ENCODE measurements around the gene PHGDH. TPM values are rescaled to one million over a fixed set of nuclear protein-coding genes. Genes with fewer than 3 reads are reported as not detected.

Gene PHGDH
- total RNA-seq, 1 donor from 2014 or later = 61.7 TPM

- no peak for DNase-seq (ENCODE audit: low spot score in 2 of 2)
- Histone ChIP-seq H3K27me3 (no peaks in the 10 kb centered on the region), H3K4me3 (no peak overlapping the region), H3K9me3 (no peaks in the 10 kb centered on the region), H3K27ac (peak overlapping the region; percentile 41 to 66), H3K36me3 (peaks cover 0 to 9% of the 10 kb centered on the region in 2 donors), H3K4me1 (peaks cover 4% of the 10 kb centered on the region in 2 donors)
- intact Hi-C loops (cut with DNase I) = no loop called here
- no peak for TF ChIP-seq CTCF (IDR thresholded peaks at IDR 0.05)
These were observed 30.9 kb downstream of the PHGDH start for GRCh38 chr1:119742677-119743076.

- no peaks in the 10 kb centered on the region for H3K27me3 ChIP-seq
- H3K9me3 ChIP-seq = no peaks in the 10 kb centered on the region
- H3K4me1 ChIP-seq = peaks cover 4% of the 10 kb centered on the region in 2 donors
- DNase-seq (ENCODE audit: low spot score in 2 of 2) = no peak
- peaks cover 0 to 8% of the 10 kb centered on the region in 2 donors for H3K36me3 ChIP-seq
- intact Hi-C loops (cut with DNase I) = no loop called here
- H3K4me3 ChIP-seq = no peak overlapping the region
- no peak for TF ChIP-seq CTCF (IDR thresholded peaks at IDR 0.05)
- peak overlapping the region in 1 of 2 donors; percentile 66 for H3K27ac ChIP-seq
These were observed 31.6 kb downstream of the PHGDH start for GRCh38 chr1:119743308-119743707.

DNA sequence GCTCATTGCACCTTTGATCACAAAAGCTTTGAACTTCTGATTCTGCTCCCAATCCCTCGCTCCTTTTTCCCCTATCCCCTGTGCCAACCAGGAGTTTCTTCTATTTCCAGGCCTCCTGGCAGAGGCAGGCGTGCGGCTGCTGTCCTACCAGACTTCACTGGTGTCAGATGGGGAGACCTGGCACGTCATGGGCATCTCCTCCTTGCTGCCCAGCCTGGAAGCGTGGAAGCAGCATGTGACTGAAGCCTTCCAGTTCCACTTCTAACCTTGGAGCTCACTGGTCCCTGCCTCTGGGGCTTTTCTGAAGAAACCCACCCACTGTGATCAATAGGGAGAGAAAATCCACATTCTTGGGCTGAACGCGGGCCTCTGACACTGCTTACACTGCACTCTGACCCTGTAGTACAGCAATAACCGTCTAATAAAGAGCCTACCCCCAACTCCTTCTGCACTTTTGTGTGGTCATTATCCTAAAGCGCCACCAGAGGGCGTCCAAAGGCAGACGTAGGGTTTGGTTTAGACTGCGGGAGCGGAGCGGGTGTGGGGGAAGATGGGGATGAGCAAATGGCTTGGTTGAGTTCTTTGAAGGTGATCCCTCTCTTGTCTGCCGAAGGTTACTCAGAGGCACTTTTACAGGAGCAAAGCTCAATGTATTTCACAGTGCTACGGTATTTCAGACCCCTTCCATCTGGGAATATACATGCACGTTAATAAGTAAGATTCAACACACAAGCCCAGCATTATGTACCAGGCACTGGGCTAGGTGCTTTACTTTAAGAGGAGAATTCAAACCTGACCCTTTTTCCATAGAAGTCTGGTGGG is 32.3 kb downstream of the PHGDH start:
- TF ChIP-seq CTCF (IDR thresholded peaks at IDR 0.05) = peak; percentile 38 to 79 (median 74)
- H3K27me3 ChIP-seq = no peaks in the 10 kb centered on the region
- H3K4me1 ChIP-seq = peaks cover 4% of the 10 kb centered on the region in 2 donors
- no peak for DNase-seq (ENCODE audit: low spot score in 2 of 2)
- H3K9me3 ChIP-seq = no peaks in the 10 kb centered on the region
- peak overlapping the region in 1 of 2 donors; percentile 66 for H3K27ac ChIP-seq
- no peak overlapping the region for H3K4me3 ChIP-seq
- intact Hi-C loops (cut with DNase I) = no loop called here
- peaks cover 0 to under 1% of the 10 kb centered on the region in 2 donors for H3K36me3 ChIP-seq

DNA sequence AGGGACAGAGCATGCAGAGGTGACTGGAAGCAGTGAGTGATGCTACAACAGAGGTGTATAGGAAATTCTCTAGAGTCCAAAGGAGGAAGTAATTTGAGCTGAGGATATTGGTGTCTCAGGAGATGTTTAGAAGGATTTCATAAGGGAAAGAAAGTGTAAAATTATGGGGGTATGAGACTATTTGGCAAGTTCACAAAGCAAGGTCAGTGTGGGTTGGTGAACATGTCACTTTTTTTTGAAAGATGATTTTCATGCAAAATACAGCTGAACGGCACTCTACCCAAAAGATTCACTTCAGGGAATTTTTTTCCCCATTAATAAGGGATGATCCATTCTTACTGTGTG is 32.8 kb downstream of the PHGDH start:
- Histone ChIP-seq H3K27ac (no peak overlapping the region), H3K36me3 (no peaks in the 10 kb centered on the region), H3K4me1 (peaks cover 4% of the 10 kb centered on the region in 2 donors), H3K9me3 (no peaks in the 10 kb centered on the region), H3K27me3 (no peaks in the 10 kb centered on the region), H3K4me3 (no peak overlapping the region)
- DNase-seq (ENCODE audit: low spot score in 2 of 2) = no peak
- no peak for TF ChIP-seq CTCF (IDR thresholded peaks at IDR 0.05)
- intact Hi-C loops (cut with DNase I) = no loop called here

GRCh38 chr1:119745034-119745433 is 33.3 kb downstream of the PHGDH start:
- H3K27ac ChIP-seq = no peak overlapping the region
- DNase-seq (ENCODE audit: low spot score in 2 of 2) = no peak
- no peaks in the 10 kb centered on the region for H3K9me3 ChIP-seq
- TF ChIP-seq CTCF (IDR thresholded peaks at IDR 0.05) = no peak
- no peaks in the 10 kb centered on the region for H3K36me3 ChIP-seq
- intact Hi-C loops (cut with DNase I) = no loop called here
- no peak overlapping the region for H3K4me3 ChIP-seq
- H3K27me3 ChIP-seq = no peaks in the 10 kb centered on the region
- peaks cover 4% of the 10 kb centered on the region in 2 donors for H3K4me1 ChIP-seq
